HG03108 (cell line): Measurements from ENCODE around the gene PAK4.

Experiments used
- ATAC-seq: cut with Tn5 transposase; IDR thresholded peaks from one replicate; pipeline ENCODE4 v1.9.1; 2021; ENCODE audit warnings: moderate library complexity; ENCODE audit not compliant: unreplicated experiment

Gene PAK4

DNA sequence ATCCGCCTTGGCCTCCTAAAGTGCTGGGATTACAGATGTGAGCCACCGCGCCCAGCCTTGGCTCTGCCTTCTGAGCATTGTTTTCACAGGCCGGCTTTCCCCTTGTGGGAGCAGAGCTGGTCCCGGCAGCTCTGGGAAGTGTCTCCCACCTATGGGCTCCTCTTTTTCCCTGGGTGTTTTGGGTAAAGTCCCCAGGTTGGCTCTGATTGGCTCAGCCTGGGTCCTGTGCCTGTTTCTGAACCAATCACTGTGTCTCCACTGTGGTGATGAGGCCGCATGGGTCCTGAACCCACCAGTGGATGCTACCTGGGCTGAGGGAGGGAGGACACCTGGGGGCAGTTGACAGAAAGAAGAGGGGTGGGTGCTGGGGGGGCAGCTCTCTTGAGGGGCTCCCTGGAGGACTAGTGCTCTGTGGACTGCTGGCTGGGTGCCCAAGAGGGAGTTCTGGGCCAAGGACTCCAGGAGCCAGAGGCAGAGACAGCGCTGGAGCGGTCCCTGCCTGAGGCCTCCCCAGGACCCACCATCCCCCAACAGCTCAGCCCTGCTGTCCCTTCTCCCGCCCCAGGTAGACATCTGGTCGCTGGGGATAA, 51.6 kb downstream of the PAK4 start:
- ATAC-seq, result no peak

GRCh38 chr19:39177736-39178135, 52.1 kb downstream of the PAK4 start:
- ATAC-seq, result no peak

- no peak for ATAC-seq
Measured at GRCh38 chr19:39178296-39179006, 52.9 kb downstream of the PAK4 start.

DNA sequence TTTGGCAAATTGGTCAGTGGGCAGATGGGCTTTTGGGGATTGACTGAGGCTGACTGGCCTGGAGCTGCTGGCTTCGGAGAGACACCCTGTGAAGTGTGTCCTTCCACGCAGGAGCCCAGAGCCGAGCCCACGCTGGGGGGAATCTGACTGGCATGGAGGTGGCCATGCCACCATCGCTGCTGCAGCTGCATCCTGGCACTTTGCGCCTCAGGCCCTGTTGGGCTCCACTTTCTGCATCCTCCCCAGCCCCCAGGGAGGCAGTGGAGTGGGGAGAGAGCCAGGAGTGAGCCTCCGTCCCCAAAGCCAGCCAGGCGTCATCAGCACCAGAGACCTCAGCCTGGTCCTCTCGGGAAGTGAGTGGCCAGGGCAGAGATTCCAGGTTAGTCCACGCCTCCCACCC, 54.2 kb downstream of the PAK4 start:
- ATAC-seq, result no peak

DNA sequence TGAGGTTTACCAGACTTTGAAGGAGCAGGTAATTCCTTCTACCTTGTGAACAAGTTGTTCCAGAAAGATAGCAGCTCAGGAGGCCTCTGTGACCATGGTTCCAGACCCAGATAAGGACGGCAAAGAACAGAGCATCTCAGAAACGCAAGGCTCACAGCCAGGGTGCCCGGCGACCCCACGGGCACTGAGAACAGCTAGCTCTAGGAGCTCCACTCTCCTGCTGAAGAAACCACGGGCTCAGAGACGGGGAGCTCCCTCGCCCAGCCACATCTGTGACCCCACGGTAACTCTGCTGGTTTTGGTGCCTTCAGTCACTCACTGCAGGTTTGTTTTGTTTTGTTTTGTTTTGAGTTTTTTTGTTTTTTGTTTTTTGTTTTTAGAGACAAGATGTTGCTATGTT, 55.2 kb downstream of the PAK4 start:
- ATAC-seq, result no peak

DNA sequence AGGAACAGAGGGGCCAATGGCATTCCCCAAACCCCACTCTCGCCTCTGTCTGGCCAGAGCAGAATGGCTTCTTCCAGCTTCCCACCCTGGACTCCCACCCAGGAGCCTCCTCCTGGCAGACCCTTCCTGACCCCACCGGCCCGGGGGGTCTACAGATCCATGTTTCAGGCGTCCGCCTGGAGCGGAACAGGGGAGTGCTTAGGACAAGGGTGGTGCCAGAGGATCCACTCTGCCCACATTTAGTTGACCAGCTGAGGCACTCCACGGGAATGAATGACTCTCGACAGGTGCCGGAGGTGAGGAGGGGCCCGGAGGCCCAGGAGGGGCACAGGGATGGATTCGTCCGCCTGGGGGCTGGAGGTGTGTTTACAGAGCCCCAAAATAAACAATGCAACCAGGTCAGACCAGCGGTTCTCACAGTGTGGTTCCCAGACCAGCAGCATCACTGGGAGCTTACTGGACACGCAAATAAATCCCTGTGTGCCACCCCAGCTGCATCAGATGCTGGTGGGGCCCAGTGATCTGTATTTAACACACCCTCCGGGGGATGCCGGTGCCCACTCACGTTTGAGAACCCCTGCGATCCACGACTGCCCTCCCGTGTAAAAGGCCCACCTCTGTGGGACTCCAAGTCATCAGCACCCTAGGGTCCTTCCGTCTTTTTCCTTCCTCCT, 56.1 kb downstream of the PAK4 start:
- ATAC-seq, result no peak

GRCh38 chr19:39182174-39182505, 56.6 kb downstream of the PAK4 start:
- no peak for ATAC-seq

- ATAC-seq, result no peak
Measured at GRCh38 chr19:39183104-39183503, 57.5 kb downstream of the PAK4 start.

DNA sequence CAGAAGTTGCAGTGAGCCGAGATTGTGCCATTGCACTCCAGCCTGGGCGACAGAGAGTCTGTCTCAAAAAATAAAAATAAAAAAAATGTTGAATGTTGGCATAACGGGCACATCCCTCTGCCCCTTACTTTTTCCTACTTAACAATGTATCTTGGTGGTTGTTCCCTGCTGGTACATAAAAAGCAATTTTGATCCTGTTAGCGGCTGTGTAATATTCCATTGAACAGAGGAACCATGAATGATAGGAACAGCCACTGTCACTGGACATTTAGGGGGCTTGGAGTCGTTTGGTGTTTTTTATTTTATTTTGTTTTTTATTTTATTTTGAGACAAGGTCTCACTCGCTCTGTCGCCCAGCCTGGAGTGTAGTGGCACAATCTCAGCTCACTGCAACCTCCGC, 60.8 kb downstream of the PAK4 start:
- no peak for ATAC-seq

- no peak for ATAC-seq
Measured at GRCh38 chr19:39187552-39187943, 62.0 kb downstream of the PAK4 start.

DNA sequence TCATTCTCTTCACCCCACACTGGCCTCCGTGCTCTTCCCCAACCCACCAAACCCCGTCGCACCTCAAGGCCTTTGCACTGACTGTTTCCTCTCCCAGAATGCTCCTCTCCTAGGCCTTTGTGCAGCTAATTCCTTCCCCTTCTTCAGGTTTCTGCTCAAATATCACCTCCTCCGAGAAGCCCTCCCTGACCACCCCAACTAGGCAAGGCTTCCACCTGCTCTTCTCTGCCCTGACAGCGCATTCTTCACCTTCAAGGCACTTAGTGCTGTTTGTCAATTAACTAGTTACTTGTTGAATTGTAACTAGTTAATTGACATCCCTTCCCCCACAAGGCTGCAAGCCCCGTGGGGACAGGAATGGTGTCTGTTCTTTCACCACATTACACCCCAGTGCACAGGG, 63.4 kb downstream of the PAK4 start:
- no peak for ATAC-seq

DNA sequence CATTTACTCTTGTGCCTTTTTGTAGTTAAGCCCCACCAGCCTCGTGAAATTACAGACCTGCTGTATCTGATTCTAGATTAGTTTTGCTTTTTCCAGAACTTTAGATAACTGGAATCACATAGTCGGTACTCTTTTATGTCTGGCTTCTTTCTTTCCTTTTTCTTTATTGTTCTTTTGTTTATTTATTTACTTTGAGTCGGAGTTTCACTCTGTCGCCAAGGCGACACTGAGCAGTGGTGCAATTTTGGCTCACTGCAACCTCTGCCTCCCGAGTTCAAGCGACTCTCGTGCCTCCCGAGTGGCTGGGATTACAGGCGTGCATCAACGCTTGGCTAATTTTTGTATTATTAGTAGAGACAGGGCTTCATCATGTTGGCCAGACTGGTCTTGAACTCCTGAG, 65.2 kb downstream of the PAK4 start:
- no peak for ATAC-seq

GRCh38 chr19:39192846-39193245, 67.3 kb downstream of the PAK4 start:
- no peak for ATAC-seq

DNA sequence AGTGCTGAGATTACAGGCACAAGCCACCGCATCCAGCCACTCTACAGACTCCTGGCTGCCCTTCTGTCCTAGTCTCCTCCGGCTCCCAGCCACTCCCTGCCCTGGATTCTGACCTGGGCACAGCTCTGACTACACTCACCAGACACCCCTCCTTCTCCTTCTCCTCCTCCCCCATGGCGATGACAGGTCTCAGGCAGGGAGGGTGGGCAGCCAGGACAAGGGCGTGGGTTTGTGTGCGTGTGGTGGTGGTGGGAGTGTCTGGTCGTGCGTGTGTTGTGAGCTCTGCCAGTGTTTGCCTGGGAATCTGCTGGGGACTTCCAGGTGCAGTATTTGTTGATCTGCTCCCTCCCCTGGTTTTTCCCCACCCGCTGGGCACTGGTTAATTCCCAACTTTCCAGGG, 68.2 kb downstream of the PAK4 start:
- ATAC-seq, result no peak

DNA sequence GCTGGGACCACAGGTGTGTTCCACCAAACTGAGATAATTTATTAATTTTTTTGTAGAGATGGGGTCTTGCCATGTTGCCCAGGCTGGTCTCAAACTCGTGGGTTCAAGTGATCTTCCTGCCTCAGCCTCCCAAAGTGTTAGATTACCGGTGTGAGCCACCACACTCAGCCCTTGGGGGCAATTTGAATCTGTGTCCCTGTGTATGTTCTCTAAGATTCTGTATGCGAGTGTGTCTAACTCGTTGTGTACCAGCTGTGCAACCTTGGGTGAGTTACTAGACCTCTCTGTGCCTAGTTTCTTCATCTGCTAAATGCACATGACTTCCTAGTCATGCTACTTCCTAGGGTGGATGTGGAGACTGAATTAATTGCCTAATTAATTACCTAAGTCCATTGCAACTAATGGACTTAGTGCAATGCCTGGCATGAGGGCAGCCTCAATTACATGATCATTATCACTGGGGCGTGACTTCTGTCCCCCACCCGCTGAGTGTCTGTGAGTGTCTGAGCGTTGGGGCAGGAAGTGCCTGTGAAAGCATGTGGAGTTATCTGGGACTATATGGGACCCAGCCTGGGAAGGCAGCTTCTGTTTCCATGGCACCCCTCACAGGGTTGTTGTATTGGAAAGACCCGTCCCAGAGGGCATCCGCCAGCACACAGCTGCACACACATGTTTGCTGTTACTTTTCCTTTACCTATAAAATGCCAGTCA, 69.4 kb downstream of the PAK4 start:
- no peak for ATAC-seq

GRCh38 chr19:39195755-39196154, 70.2 kb downstream of the PAK4 start:
- ATAC-seq, result no peak

GRCh38 chr19:39196320-39196719, 70.7 kb downstream of the PAK4 start:
- ATAC-seq, result no peak

- no peak for ATAC-seq
Measured at GRCh38 chr19:39196860-39197562, 71.4 kb downstream of the PAK4 start, which contains the start of gene NCCRP1. Gene NCCRP1 (plus strand): TSS chr19:39196964. CDS start chr19:39196983, 19 bp downstream.

GRCh38 chr19:39197808-39198207, 72.2 kb downstream of the PAK4 start:
- ATAC-seq, result no peak

DNA sequence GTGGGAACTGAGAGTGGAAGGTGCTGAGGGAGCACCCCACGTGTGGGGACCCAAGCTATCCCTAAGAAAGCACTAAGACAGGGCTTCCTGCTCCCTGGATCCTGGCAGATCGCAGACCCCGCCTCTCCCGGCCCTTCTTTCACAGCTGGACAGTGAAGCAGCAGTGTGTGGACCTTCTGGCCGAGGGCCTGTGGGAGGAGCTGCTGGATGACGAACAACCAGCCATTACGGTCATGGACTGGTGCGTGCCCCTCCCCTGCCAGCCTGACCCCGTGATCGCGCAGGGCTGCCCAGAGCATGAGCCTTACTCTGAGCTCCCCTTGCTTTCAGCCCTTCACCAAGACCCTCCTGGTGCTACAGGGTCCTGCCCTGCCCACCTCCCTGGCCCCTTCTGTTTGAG, 73.4 kb downstream of the PAK4 start:
- no peak for ATAC-seq
